ENCODE data around the gene ZNF608.

DNA sequence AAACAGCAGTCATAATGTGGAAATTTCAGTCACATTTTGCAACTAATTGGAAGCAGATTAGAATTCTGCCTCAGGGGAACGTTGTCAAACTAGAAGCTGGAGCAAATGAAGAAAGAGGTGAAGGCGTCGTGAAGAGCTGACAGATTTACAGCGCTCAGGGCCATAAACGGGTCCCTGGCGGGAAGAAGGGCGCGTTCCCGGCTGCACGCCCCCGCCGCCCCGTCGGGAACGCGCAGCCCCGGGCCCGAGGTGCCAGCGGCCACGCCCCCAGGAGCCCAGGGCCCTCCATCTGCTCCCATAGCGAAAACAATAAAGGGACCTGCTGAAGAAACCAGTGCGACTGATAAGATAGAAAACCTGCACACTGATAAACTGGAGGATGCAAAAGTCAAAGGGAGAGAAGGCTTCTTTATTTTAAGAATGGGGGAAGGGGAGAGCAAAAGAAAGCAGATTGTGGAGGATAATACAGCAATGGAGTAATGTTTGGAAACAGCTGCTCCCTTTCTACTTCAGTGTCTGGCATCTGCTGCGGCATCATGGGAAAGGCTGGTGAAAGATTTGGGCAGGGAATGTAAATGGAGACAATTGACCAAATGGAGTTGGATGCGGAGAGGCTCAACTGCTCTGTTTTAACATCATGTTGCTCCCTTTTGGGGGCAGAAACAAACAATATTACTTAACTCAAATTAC lies 11.1 kb downstream of the ZNF608 start:
- TF ChIP-seq POLR2A (IDR thresholded peaks at IDR 0.05; ENCODE audit: low read length): no peak
- TF ChIP-seq GATA1 (IDR thresholded peaks at IDR 0.05; ENCODE audit: low read depth, low read length): no peak

Data from erythroblast (primary cell).